ENCODE data around the gene MICAL1. TPM values are rescaled to one million over a fixed set of nuclear protein-coding genes. Genes with fewer than 3 reads are reported as not detected.

The MICAL1 gene
- total RNA-seq, 1 experiment from 2014 or later, result 92.9 TPM

DNA sequence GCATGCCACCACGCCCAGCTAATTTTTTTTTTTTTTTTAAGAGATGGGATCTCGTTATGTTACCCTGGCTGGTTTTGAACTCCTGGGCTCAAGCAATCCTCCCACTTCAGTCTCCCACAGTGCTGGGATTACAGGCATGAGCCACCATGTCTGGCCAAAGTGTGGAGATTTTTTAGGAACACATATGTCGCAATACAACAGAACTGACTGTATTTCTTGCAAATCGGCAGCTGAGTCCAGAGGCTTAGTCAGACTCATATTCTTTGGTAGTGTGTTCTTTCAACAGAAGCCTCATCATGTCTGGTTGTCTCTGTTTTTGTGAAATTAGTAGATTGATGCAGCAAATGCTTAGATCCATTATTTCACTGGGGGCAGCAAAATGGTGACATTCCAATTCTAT is 49.4 kb downstream of the MICAL1 start:
- H3T11ph ChIP-seq (ENCODE audit: low read length), result no peak overlapping the region
- Mint-ChIP-seq H3K36me3 (ENCODE audit: insufficient read depth in 1 of 3, low read depth in 3 of 3) (no peaks in the 10 kb centered on the region), H3K9me3 (no peaks in the 10 kb centered on the region), H3K27me3 (ENCODE audit: low read depth) (no peaks in the 10 kb centered on the region), H3K4me3 (no peak overlapping the region), H3K4me1 (no peaks in the 10 kb centered on the region), H3K27ac (no peak overlapping the region)
- no CpG with 5 or more reads among the region's 4 CpGs for WGBS (ENCODE audit: extremely low coverage, insufficient read length, low lambda C conversion rate)
- TF ChIP-seq, protein P1, sequence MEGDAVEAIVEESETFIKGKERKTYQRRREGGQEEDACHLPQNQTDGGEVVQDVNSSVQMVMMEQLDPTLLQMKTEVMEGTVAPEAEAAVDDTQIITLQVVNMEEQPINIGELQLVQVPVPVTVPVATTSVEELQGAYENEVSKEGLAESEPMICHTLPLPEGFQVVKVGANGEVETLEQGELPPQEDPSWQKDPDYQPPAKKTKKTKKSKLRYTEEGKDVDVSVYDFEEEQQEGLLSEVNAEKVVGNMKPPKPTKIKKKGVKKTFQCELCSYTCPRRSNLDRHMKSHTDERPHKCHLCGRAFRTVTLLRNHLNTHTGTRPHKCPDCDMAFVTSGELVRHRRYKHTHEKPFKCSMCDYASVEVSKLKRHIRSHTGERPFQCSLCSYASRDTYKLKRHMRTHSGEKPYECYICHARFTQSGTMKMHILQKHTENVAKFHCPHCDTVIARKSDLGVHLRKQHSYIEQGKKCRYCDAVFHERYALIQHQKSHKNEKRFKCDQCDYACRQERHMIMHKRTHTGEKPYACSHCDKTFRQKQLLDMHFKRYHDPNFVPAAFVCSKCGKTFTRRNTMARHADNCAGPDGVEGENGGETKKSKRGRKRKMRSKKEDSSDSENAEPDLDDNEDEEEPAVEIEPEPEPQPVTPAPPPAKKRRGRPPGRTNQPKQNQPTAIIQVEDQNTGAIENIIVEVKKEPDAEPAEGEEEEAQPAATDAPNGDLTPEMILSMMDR (conservative IDR thresholded peaks at IDR 0.05), result no peak
- no peak overlapping the region for H4K5ac ChIP-seq (ENCODE audit: insufficient read length, low read depth, low read length)
- no peak overlapping the region for H2BK12ac ChIP-seq (ENCODE audit: insufficient read length, low read depth, low read length)
- no peaks in the 10 kb centered on the region for H3K9me3 ChIP-seq (ENCODE audit: control insufficient read depth, low read depth, low read length)
- H4K20me1 ChIP-seq (ENCODE audit: control insufficient read depth, insufficient read depth, insufficient read length), result no peaks in the 10 kb centered on the region
- H2BK5ac ChIP-seq (ENCODE audit: insufficient read length, low read length), result no peak overlapping the region
- no peak overlapping the region for H4K8ac ChIP-seq (replicated peaks; ENCODE audit: insufficient read length, low read depth, low read length)
- H2AK5ac ChIP-seq (ENCODE audit: insufficient read length, low read length), result no peak overlapping the region
- no peak overlapping the region for H3K4ac ChIP-seq (ENCODE audit: low read depth, low read length)
- H2BK20ac ChIP-seq (ENCODE audit: low read depth, low read length, poor library complexity, severe bottlenecking), result no peak overlapping the region
- no peak overlapping the region for H3K27ac ChIP-seq (ENCODE audit: insufficient read length, low read depth, low read length)
- no peak for DNase-seq
- no peak overlapping the region for H3K56ac ChIP-seq (ENCODE audit: insufficient read length, low read depth, low read length)
- H4K91ac ChIP-seq (ENCODE audit: insufficient read length, low read depth, low read length), result no peak overlapping the region
- no peaks in the 10 kb centered on the region for H3K79me1 ChIP-seq (ENCODE audit: insufficient read depth, low read depth, low read length, poor library complexity, severe bottlenecking)
- H2BK120ac ChIP-seq (ENCODE audit: low read depth, low read length, poor library complexity, severe bottlenecking), result no peak overlapping the region
- H2AFZ ChIP-seq (ENCODE audit: low read length), result no peak overlapping the region
- H3K4me1 ChIP-seq (ENCODE audit: insufficient read depth, low read length), result no peaks in the 10 kb centered on the region
- no peaks in the 10 kb centered on the region for H3K79me2 ChIP-seq (ENCODE audit: insufficient read depth, low read length)
- no peak overlapping the region for H3K14ac ChIP-seq (ENCODE audit: insufficient read depth, low read length)
- H3K23ac ChIP-seq (ENCODE audit: insufficient read length, low read depth, low read length), result no peak overlapping the region
- H2BK15ac ChIP-seq (ENCODE audit: low read depth, low read length), result no peak overlapping the region
- H3K9ac ChIP-seq (ENCODE audit: extremely low read depth, insufficient read length, low read length), result no peak overlapping the region
- no peaks in the 10 kb centered on the region for H3K23me2 ChIP-seq (ENCODE audit: insufficient read length, low read depth, low read length, poor library complexity, severe bottlenecking)
- no peak overlapping the region for H3K4me2 ChIP-seq (ENCODE audit: insufficient read depth, insufficient read length, low read length)
- H3K18ac ChIP-seq (ENCODE audit: insufficient read length, low read depth, low read length), result no peak overlapping the region
- H3K27me3 ChIP-seq (ENCODE audit: insufficient read depth, low read length), result no peaks in the 10 kb centered on the region

Measured in H9 (cell line).